Activated T-helper 1 cell treated with Interleukin-2 at 50 U/mL for 16 hours (primary cell): Measurements from ENCODE around the gene ZNF524.
"Not testable (repeated sequence)": the region's sequence is repeated elsewhere in the genome, so short reads cannot be mapped to it uniquely, and the experiment has no call there.

Experiments used
- DNase-seq: peaks from one replicate; pipeline ENCODE4 v3.0.0-alpha.2; 2020; ENCODE audit warnings: low read depth

The ZNF524 gene, protein sequence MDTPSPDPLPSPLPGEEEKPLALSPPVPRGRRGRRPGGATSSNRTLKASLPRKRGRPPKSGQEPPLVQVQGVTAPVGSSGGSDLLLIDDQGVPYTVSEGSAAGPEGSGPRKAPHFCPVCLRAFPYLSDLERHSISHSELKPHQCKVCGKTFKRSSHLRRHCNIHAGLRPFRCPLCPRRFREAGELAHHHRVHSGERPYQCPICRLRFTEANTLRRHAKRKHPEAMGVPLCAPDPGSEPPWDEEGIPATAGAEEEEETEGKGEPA

DNA sequence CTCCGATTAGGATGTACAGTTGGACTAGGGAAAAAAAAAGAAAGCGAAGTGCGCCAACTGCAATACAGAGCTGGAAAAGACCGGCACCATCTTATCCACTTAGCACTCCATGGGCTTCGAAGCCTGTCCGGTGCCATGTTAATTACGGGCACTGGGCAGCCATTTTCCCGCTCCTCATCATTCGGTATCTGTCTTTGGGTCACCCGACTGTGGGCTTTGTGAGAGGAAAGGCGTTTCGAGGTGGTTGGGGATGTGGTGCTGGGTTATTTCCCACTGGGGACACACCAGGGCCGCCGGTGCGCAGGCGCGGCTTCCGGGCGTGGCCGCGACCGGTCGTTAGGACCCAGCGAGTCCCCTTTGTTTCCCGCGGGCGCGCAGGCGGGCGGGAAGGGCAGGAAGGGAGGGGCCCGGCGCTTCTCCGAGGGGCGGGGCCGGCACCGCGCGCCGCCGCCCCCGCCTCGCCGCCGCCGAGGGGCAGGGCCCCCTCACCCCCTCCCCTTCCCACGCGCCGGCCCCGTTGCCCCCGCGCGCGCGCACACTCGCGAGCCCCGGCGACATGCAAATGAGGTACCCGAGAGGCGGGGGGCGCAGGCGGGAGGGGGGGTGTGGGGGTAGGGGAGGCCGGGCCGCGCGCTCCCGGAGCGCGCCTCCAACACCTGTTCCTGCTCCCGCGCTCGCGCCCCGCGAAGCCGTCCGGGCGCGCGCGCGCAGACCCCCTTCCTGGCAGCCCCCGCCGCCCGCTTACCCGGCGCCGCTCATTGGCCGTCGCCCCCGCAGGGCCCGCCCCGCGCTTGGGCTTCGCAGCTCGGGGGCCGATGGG lies at the start of gene ZNF524:
Gene ZNF524, plus strand, starts transcription at position 447 of the 820 bp plus-strand sequence. CDS start 1,825 bp downstream, outside the sequence.
- DNase-seq = peak; percentile 75

DNA sequence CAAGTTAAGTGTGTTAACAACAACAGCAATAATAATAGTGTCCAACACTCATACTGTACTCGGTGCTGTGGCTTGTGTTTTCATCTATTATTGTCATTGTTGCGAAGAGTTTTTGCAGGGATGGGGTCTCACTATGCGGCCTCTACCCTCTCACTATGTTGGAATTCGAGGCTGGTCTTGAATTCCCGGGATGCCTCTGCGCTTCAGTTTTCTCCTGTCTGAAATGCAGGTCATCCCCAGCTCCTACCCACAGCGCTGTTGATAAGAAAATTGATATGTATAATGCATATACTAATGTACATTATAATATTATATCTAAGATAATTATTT lies 49.8 kb upstream of the ZNF524 start:
- DNase-seq = no peak

DNA sequence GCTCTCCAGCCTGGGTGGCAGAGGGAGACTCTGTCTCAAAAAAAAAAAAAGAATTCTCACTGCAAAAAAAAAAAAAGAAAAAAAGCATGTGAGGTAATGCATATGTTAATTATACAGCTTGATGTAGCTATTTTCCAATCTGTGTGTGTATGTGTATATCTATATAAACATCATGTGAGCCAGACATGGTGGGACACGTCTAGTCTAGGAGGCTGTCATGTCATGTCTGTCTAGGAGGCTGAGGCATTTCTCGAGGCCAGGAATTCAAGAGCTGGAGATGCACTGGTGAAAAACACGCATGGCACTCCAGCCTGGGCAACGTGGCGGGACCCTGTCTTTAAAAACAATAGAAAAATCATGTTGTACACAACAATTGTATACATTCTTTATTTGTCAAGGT lies 47.9 kb upstream of the ZNF524 start:
- no peak for DNase-seq

DNA sequence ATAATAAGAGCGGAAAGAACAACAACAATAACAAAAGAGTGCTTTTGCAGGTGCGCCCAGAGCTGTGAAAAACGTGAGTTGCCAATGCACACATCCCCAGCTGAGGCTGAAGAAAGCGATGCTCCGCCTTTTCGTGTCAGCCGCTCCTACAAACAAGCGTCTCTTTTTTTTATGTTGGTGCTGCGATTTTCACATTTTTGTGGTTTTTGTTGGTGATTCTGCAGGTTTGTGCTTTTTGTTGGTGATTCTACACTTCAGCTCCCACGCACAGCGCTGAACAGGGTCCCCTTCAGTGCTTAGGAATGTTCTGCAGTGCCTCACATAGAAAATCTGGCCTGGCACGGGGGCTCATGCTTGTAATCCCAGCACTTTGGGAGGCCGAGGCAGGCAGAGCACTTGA lies 47.5 kb upstream of the ZNF524 start:
- DNase-seq = no peak

DNA sequence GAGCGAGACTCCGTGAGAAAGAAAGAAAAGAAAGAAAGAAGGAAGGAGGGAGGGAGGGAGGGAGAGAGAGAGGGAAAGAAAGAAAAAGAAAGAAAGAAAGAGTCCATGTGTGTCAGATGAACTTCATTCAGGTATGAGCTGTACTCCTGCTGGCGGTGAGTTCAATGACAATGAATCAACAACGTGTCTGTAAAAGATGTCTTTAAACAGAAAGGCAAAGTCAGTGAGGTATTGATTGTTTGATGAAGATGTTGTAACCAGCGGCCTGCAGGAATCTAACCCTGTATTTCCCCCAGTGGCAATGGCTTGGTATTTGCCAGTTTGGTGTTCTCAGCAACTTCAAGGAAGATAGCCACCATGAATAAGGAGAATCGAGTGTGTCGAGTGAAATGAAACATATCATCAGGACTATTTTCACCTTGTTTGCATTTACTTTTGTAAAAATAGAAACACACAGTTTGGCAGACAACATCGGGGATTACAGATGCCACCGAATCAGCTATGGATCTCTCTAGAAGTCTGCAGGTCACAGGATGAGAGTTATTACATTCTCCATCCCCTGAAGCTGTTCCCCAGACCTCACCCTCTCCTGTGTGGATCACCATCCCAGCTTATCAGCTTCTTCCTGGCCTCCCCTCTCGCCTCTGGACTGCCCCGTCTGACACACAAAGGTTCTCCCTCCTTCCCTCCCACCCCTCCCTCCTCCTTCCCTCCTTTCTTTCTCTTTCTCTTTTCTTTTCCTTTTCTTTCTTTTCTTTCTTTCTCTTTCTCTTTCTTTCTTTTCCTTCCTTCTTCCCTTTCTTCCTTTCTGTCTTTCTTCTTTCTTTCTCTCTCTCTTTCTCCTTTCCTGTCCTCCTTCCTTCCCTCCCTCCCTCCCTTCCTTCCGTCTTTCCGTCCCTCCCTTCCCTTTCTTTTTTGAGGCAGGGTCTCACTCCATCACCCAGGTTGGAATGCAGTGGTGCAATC lies 46.6 kb upstream of the ZNF524 start:
- no peak for DNase-seq

DNA sequence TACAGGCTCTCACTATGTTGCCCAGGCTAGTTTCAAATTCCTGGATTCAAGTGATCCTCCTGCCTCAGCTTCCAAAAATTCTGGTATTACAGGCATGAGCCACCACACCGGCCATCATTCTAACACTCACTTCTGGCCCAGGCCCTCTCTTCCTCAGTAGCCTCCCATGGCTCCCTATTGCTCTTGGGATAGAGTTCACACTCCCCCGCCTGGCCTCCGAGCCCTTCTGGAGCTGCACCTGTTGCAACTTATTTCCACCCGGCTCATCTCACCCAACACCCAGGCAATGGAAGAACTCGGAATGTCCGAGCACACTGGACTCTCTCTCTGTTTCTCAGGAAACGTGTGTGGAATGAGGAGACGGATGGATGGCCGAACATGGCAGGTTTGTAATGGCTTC lies 45.8 kb upstream of the ZNF524 start:
- DNase-seq = no peak

DNA sequence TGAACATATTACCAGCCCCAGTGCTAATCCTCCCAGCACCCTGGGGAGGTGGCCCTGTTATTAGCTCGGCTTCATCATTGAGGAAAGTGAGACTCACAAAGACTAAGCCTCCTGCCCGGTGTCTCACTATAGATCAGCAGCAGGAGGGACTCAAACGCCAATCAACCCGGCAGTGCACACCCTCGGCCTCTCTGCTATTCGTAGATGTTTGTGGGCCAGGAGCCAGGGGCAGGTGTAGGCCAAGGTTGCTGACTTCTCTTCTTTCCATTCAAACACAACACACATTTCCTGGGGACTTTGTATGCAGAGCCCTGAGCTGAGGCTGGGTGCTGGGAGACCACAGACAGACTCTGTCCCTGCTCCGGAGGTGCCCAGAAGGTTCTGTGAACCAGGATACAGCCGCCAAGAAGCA lies 45.3 kb upstream of the ZNF524 start:
- DNase-seq = no peak

DNA sequence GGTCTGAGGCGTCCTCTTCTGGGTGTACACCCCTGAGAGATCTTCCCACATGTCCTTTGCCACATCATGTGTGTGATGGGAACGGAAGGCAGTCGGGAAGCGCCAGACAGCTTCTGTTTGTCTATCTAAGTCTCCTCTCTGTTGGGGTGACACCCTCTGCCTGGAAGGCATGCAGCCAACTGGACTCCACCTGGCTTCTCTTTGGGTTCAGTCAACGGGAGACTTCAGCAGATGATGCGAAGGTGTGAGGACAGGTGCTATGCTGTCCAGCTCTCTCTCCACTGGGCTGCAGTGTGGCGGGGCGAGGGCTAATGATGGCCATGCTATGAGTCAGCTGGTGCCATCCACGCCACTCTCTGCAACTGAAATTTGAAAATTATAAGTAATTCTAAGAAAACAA lies 40.4 kb upstream of the ZNF524 start:
- DNase-seq = no peak

DNA sequence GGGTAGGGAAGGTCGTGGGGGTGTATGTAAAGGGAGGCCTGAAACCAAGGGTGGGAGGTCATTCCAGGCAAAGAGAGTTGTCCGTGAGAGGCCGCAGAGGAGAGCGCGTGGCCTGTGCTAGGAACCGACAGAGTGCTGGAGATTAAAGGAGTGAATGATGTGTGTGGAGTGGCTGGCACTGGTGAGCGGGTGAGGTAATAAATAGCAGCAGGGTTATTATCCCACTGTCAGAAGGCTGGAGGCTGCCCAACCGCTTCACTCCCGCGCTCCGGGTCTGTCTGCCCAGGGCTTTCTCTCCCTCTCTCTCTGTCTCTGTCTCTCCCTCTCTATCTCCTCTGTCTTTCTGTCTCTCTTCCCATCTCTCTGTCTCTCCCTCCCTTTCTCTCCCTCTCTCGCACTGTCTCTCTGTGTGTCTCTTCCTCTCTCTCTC lies 36.8 kb upstream of the ZNF524 start:
- DNase-seq = no peak

DNA sequence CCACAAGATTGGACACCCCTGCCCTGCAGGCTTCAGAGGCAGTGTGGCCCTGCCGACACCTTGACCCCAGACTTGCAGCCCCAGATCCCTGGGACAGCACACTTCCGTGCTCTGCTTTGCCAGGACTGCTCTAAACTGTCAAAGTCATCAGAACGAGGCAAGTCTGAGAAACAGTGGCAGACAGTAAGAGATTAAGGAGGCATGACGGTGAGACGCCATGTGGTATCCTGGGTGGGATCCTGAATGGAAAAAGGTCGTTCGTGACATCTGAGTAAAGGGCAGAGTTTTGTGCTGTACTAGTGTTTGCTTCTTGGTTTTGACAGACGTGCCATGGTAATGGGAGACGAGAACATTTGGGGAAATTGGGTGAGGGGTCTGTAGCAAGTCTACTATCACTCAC lies 33.3 kb upstream of the ZNF524 start:
- DNase-seq = no peak

DNA sequence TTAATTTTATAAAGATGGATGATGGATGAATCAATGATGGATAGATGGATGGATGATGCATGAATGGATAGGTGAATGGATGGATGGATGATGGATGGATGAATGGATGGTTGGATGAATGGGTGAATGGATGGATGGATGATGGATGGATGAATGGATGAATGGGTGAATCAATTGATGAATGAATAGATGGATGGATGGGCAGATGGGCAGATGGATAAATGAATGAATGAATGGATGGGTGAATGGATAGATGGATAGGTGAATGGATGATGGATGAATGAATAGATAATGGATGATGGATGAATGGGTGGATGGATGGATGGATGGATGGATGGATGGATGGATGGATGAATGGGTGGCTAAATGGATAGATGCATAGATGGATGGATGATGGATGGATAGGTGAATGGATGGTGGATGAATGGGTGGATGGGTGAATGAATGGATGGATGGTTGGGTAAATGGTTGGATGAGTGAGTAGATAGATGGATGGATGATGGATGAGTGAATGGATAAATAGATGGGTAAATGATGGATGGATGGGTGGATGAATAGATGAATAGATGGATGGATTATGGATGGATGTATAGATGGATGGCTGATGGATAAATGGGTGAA lies 32.3 kb upstream of the ZNF524 start:
- no peak for DNase-seq

DNA sequence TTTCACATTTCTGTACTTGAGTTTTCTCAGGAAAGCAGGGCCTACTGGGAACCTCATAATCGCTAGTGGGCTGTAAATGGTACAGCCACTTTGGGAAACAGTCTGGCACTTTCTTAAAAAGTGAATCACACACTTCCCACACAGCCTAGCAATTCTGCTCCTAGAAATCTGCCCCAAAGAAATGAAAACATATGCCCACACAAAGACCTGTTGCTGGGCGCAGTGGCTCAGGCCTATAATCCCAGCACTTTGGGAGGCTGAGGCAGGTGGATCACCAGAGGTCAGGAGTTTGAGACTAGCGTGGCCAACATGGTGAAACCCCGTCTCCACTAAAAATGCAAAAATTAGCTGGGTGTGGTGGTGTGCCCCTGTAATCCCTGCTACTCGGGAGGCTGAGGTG lies 30.6 kb upstream of the ZNF524 start:
- not testable (repeated sequence) for DNase-seq

DNA sequence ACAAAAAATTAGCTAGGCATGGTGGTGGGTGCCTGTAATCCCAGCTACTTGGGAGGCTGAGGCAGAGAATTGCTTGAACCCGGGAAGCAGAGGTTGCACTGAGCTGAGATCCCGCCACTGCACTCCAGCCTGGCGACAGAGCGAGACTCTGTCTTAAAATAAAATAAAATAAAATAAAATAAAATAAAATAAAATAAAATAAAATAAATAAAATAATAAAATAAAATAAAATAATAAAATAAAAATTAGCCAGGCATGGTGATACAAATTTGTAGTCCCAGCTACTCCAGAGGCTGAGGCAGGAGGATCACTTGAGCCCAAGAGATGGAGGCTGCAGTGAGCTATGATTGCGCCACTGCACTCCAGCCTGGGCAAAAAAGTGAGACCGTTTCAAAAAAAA lies 26.2 kb upstream of the ZNF524 start:
- not testable (repeated sequence) for DNase-seq

DNA sequence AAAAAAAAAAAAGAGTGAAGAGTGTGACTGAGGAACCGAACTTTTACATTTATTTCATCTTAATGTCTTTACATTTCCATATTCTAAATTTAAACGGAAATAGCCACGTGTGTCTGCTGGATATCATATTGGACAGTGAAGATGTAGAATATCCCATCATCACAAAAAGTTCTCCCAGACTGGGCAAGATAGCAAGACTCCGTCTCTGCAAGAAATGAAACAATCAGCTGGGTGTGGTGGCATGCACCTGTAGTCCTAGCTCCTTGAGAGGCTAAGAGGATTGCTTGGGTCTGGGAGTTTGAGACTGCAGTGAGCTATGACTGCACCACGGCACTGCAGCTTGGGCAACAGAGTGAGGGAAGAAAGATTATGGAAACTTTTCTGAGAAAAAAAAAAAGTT lies 23.3 kb upstream of the ZNF524 start:
- no peak for DNase-seq

DNA sequence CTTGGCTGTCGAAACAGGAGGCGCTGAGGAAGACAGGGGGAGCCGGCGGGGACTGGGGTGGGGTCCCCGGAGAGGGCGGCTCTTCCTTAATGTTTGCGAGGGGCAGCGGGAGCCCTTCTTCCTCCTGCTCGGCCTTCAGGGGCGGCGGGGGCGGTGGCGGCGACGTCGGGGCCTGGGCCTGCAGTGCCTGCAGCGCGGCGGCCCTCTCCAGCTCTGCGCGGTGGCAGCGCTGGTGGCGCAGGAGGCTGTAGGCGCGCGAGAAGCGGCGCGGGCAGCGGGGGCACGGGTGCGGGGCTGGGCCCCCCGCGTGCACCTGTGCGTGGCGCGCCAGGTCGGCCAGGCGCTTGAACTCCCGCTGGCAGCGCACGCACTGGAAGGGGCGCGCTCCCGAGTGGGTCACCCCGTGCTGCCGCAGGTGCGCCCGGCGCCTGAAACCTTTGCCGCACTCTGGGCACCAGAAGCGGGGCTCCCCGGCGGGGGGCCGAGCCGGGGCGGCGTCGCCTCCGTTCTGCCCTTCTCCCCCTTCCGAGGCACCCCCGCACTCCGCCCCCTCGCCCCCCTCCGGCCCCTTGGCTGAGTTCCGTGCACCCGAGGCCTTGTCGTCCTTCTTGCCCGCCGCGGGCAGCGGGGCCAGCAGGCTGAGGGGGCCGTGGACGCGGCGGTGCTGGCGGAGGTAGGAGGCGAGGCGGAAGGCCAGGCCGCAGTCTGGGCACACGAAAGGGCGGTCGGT lies 21.9 kb upstream of the ZNF524 start:
- no peak for DNase-seq

DNA sequence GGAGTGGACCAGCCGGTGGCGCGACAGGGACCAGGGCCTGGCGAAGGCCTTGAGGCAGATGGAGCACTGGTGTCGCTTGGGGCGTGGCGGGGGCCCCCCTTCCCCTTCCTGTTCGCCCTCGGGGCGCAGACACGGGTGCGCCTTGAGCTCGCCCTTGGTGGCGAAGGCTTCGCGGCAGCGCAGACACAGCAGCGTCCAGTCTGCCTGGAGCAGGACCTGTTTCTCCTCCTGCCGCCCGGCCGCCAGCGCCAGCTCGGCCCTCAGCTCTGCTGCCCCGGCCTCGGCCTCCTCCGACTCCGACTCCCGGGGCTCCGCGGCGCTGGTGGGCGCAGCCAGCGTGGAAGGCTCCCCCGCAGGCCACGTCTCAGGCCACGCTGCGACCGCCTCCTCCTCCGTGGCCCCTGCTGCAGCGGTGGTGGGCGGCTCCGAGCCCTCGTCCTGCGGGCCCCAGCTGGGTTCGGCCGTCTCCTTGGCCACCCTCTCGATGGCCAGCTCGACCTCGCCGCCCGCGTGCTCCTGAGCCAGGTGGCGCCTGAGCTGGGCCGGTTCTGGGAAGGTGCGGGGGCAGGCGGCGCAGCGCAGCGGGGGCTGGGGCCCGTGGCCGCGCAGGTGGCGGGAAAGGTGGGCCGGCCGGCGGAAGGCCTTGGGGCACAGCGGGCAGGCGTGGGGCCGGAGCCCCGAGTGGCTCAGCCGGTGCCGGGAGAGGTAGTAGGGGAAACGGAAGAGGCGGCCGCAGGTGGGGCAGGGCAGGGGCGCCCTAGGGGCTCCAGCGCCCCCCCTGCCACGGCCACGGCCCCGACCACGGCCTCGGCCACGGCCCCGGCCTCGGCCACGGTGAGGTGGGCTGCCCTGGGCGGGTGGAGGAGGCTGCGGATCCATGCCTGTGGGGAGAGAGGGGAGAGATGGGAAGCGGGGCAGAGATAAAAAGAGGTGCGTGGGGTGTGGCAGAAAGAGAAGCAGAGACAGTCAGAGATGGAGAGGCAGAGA lies 21.0 kb upstream of the ZNF524 start:
- no peak for DNase-seq

DNA sequence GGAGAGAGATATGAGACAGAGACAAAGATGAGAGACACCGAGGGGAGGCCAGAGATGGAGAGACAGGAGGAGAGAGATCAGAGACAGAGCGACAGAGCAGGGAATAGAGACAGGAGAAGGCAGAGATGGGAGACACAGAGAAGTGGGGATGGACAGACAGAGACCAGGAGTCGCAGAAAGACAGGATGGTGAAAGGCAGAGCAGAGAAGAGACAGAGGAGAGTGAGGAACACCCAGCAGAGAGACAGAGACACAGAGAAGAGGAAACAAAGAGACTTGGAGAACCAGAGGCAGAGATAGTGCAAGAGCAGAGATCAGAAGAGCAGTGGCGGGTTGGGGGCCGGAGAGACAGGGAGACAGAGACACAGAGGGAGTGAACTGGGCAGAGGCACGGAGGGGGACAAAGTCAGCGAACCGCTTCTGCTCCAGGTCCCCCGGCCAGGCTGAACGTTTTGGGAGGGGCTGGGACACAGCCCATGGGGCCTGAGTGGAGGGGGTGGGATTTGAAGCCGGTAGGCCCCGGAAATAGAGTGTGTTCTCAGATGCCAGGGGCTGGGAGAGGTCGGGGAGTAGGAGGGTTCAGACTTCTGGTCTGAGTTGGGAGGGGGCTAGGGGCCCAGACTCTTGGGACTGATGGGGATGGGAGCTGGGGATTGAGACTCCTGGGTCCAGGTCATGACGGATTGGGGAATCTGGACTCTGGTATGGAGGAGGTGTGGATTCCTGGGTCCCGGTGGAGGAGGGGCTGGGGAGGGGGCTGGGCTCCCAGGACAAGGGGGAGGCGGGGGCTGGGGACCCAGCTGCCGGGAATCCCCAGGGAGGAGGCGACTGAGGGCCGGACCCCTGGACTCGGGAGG lies 20.1 kb upstream of the ZNF524 start:
- DNase-seq = no peak

DNA sequence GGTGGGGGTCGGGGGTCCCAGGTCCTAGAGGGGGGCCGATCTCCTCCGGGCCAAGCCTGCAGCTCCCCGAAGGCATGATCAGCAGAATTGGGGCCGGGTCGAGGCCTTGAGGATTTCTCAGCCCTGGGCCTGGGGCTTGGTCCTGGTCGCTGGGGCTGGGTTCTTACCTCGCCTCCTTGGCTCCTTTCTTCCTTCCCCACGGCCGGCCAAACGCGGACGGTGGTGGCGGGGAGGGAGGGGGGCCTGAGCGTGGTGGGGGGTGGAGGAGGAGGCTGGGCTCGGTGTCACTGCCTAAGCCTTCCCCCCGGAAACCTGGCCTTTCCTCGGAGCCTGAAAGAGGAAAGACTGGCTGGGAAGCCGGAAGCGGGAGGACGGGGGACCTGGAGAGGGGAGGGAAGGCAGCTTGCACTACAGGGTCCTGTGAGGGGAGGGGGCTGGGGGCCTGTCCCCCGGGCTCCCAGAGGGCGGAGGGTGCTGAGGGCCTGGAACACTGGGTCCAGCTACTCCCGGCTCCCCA lies 19.4 kb upstream of the ZNF524 start, which contains the start of gene ZNF579:
Gene ZNF579, minus strand, starts transcription at position 221 of the 517 bp plus-strand sequence. CDS start 1,209 bp downstream, outside the sequence.
- peak; percentile 56 for DNase-seq
